ENCODE results near the gene PIN1.

Gene PIN1

DNA sequence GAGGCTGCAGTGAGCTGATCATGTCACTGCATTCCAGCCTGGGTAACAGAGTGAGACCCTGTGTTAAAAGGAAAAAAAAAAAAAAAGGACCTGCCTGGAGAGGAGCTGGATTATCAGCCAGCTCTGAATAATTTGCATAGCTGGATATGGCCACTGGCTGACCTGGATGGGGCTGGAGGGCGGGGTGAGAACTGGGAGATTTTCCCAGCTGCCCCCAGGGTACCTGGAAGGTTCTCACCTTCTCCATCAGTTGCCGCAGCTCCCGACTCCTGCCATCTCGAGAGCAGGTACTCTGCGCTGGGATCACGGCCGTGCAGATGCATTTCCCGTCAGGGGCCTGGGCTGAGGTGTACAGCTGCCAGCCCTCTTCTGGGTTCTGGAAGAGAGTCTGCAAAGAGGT lies 25.3 kb downstream of the PIN1 start:
- H3K9me3 Mint-ChIP-seq: no peaks in the 10 kb centered on the region
- no peaks in the 10 kb centered on the region for H3K36me3 Mint-ChIP-seq
- peaks cover 29% of the 10 kb centered on the region for H3K27me3 Mint-ChIP-seq
- H3K4me3 Mint-ChIP-seq: no peak overlapping the region
- ATAC-seq: no peak
- H3K4me1 Mint-ChIP-seq: peaks cover 22% of the 10 kb centered on the region
- no peak overlapping the region for H3K27ac Mint-ChIP-seq

GRCh38 chr19:9861503-9861902 lies 26.4 kb downstream of the PIN1 start:
- Mint-ChIP-seq H3K4me3 (no peak overlapping the region), H3K4me1 (peaks cover 21% of the 10 kb centered on the region), H3K9me3 (no peaks in the 10 kb centered on the region), H3K36me3 (no peaks in the 10 kb centered on the region), H3K27me3 (peaks cover 29% of the 10 kb centered on the region), H3K27ac (no peak overlapping the region)
- no peak for ATAC-seq

- peaks cover 29% of the 10 kb centered on the region for H3K27me3 Mint-ChIP-seq
- ATAC-seq: no peak
Measured at GRCh38 chr19:9862938-9863337, 27.8 kb downstream of the PIN1 start.

GRCh38 chr19:9863759-9864158 lies 28.6 kb downstream of the PIN1 start:
- no peaks in the 10 kb centered on the region for H3K36me3 Mint-ChIP-seq
- no peak overlapping the region for H3K27ac Mint-ChIP-seq
- no peaks in the 10 kb centered on the region for H3K4me1 Mint-ChIP-seq
- no peak for ATAC-seq
- no peaks in the 10 kb centered on the region for H3K9me3 Mint-ChIP-seq
- H3K4me3 Mint-ChIP-seq: no peak overlapping the region
- H3K27me3 Mint-ChIP-seq: peaks cover 29% of the 10 kb centered on the region

More at GRCh38 chr19:9862938-9863337, 27.8 kb downstream of the PIN1 start:
- no peaks in the 10 kb centered on the region for H3K36me3 Mint-ChIP-seq
- no peak overlapping the region for H3K4me3 Mint-ChIP-seq
- H3K9me3 Mint-ChIP-seq: no peaks in the 10 kb centered on the region
- no peak overlapping the region for H3K27ac Mint-ChIP-seq
- H3K4me1 Mint-ChIP-seq: peaks cover 6% of the 10 kb centered on the region

- peaks cover 21% of the 10 kb centered on the region for H3K27me3 Mint-ChIP-seq
- no peaks in the 10 kb centered on the region for H3K36me3 Mint-ChIP-seq
- H3K4me1 Mint-ChIP-seq: no peaks in the 10 kb centered on the region
- no peak for ATAC-seq
- H3K27ac Mint-ChIP-seq: no peak overlapping the region
- H3K4me3 Mint-ChIP-seq: no peak overlapping the region
- no peaks in the 10 kb centered on the region for H3K9me3 Mint-ChIP-seq
Measured at GRCh38 chr19:9865732-9866501, 30.8 kb downstream of the PIN1 start.

GRCh38 chr19:9868983-9869617 lies 34.0 kb downstream of the PIN1 start:
- no peak overlapping the region for H3K4me3 Mint-ChIP-seq
- H3K4me1 Mint-ChIP-seq: no peaks in the 10 kb centered on the region
- H3K36me3 Mint-ChIP-seq: no peaks in the 10 kb centered on the region
- H3K27me3 Mint-ChIP-seq: peaks cover 7% of the 10 kb centered on the region
- H3K9me3 Mint-ChIP-seq: no peaks in the 10 kb centered on the region
- no peak overlapping the region for H3K27ac Mint-ChIP-seq
- no peak for ATAC-seq

DNA sequence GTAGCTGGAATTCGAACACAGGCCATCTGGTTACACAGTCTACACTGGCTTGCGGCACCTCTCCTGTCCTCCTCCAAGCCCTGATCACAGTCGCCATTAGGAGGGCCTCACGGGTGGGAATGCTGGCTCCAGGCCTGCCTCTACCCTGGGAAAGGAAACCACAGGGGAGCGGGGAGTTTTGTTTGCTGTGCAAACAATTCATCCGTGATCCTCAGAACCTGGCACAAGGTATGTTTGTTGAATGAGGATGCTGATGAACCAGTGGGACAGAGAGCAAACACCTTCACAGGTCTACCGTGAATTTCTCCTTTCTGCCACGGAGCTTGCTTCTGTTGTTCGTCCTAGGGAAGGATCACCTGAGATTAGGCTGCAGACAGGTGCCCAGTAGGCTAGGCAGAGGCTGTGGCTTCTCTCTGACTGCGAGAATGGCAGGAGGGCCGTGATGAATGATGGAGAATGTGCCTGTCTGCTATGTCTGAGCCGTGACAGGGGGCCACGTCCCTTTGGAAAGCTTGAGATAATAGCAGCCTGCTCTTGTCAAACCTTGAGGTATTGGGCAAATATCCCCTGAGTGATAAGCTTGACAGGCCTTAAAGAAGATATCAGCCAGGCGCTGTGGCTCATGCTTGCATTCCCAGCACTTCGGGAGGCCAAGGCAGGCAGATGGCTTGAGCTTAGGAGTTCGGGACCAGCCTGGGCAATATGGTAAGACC lies 36.7 kb downstream of the PIN1 start:
- Mint-ChIP-seq H3K27ac (no peak overlapping the region), H3K9me3 (no peaks in the 10 kb centered on the region), H3K36me3 (no peaks in the 10 kb centered on the region), H3K27me3 (peaks cover 21% of the 10 kb centered on the region), H3K4me3 (no peak overlapping the region), H3K4me1 (no peaks in the 10 kb centered on the region)
- no peak for ATAC-seq

GRCh38 chr19:9872618-9873242 lies 37.6 kb downstream of the PIN1 start:
- Mint-ChIP-seq H3K36me3 (no peaks in the 10 kb centered on the region), H3K27ac (no peak overlapping the region), H3K27me3 (peaks cover 23% of the 10 kb centered on the region), H3K9me3 (no peaks in the 10 kb centered on the region), H3K4me1 (no peaks in the 10 kb centered on the region), H3K4me3 (no peak overlapping the region)
- ATAC-seq: no peak

DNA sequence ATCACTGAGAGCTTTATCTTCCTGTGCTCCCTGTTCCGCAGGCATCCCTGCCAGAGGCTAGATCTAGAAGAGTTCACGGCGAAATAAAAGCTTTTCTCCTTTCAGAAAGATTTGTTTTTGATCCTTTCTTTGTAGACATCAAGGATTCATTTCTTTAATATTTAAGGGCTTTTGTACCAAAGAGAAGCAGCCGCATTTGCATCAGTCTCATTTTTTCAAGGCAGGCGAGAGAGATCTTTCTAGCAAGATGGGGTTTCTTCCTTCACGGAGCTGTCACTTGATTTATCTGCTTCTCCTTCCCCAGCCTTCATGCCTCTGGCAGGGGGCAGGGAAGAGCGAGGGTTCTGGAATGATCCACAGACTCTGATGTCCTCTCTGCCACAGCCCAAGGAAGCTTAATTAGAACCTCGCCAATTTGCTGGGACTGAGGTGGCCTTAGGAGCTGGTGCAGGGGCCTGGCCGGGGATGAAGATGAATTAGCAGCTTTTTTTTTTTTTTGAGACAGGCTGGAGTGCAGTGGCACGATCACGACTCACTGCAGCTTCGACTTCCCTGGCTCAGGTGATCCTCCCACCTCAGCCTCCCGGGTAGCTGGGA lies 40.0 kb downstream of the PIN1 start:
- Mint-ChIP-seq H3K4me3 (no peak overlapping the region), H3K36me3 (no peaks in the 10 kb centered on the region), H3K4me1 (peaks cover 6% of the 10 kb centered on the region), H3K27me3 (peaks cover 23% of the 10 kb centered on the region), H3K9me3 (peaks cover 2% of the 10 kb centered on the region), H3K27ac (no peak overlapping the region)
- ATAC-seq: no peak

GRCh38 chr19:9875796-9876195 lies 40.7 kb downstream of the PIN1 start:
- Mint-ChIP-seq H3K9me3 (peaks cover 2% of the 10 kb centered on the region), H3K4me3 (no peak overlapping the region), H3K4me1 (peaks cover 6% of the 10 kb centered on the region), H3K27me3 (peaks cover 23% of the 10 kb centered on the region), H3K36me3 (no peaks in the 10 kb centered on the region), H3K27ac (no peak overlapping the region)
- no peak for ATAC-seq

DNA sequence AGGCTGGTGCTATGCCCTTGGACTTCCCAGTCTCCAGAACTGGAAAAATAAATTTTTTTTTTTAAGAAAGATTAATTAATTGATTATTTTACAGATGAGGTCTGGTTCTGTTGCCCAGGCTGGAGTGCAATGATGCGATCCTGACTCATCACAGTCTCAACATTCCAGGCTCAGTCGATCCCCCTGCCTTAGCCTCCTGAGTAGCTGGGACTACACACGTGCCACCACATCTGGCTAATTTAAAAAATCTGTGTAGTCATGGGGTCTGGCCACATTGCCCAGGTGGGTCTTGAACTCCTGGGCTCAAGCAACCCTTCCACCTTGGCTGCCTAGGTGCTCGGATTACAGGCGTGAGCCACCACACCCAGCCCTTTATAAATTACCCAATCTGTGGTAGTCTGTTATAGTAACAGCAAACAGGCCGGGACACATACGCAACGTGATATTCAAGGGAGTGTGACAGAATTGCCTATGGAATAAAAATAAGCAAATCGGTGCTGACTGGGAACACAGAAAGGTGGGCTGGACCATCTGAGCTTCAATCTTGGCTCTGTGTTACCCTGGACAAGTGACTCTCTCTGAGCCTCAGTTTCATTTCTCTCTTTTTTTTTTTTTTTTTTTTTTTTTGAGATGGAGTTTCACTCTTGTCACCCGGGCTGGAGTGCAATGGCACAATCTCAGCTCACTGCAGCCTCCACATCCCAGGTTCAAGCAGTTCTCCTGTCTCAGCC lies 42.8 kb downstream of the PIN1 start:
- H3K4me1 Mint-ChIP-seq: peaks cover 6% of the 10 kb centered on the region

DNA sequence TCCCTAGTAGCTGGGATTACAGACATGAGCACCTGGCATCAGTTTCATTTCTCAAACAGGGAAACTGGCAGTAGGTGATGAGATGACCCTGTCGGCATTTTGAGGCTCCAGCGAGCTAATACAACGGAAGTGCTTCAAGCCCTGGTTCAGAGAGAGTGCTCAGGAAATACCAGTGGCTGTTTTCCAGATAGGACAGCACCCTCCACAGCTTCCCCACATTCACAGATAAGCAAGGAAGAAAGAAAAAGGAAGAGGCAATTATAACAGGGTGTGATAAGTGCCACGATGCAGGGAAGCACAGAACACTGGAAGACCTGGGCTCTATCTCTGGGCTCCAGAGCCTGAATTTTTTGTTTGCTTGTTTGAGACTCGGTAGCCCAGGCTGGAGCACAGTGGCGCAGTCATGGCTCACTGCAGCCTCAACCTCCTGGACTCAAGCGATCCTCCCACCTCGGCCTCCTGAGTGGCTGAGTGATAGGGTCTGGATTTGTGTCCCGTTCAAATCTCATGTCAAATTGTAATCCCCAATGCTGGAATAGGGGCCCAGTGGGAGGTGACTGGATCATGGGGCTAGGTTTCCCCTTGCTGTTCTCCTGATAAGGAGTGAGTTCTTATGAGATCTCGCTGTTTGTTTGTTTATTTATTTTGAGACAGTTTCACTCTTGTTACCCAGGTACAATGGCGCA lies 43.5 kb downstream of the PIN1 start:
- ATAC-seq: no peak
- Mint-ChIP-seq H3K27me3 (peaks cover 34% of the 10 kb centered on the region), H3K4me3 (peak overlapping the region; percentile 48), H3K9me3 (peaks cover 2% of the 10 kb centered on the region), H3K27ac (peak overlapping the region; percentile 14), H3K36me3 (no peaks in the 10 kb centered on the region), H3K4me1 (peaks cover 6% of the 10 kb centered on the region)

More for the DNA sequence above, 42.8 kb downstream of the PIN1 start:
- Mint-ChIP-seq H3K9me3 (peaks cover 2% of the 10 kb centered on the region), H3K36me3 (no peaks in the 10 kb centered on the region), H3K4me3 (peak overlapping the region; percentile 48), H3K27ac (no peak overlapping the region), H3K27me3 (peaks cover 34% of the 10 kb centered on the region)
- ATAC-seq: no peak

GRCh38 chr19:9881720-9882119 lies 46.6 kb downstream of the PIN1 start:
- Mint-ChIP-seq H3K4me3 (no peak overlapping the region), H3K4me1 (peaks cover 6% of the 10 kb centered on the region), H3K9me3 (peaks cover 2% of the 10 kb centered on the region), H3K36me3 (no peaks in the 10 kb centered on the region), H3K27me3 (peaks cover 35% of the 10 kb centered on the region), H3K27ac (no peak overlapping the region)
- no peak for ATAC-seq

- Mint-ChIP-seq H3K27ac (no peak overlapping the region), H3K27me3 (peaks cover 48% of the 10 kb centered on the region), H3K36me3 (peaks cover 6% of the 10 kb centered on the region)
Measured at GRCh38 chr19:9883231-9883758, 48.2 kb downstream of the PIN1 start.

More at GRCh38 chr19:9883231-9883758, 48.2 kb downstream of the PIN1 start:
- peaks cover 4% of the 10 kb centered on the region for H3K4me1 Mint-ChIP-seq
- peaks cover 2% of the 10 kb centered on the region for H3K9me3 Mint-ChIP-seq
- no peak for ATAC-seq
- H3K4me3 Mint-ChIP-seq: no peak overlapping the region

Measured in stimulated activated memory B cell treated with anti-CD40 and anti-IgM and Interleukin-4, amounts not matched to agents 10 μg/mL and 1 μg/mL and 100 μg/mL, for 72 hours (primary cell).